NCI-H69 (cell line): ENCODE data around the gene PXMP2.
"Not testable (repeated sequence)": the region's sequence is repeated elsewhere in the genome, so short reads cannot be mapped to it uniquely, and the experiment has no call there.

Source experiments
- DNase-seq: peaks from one replicate; lab custom pipeline; 2025; lab: John Stamatoyannopoulos, UW

The PXMP2 gene

DNA sequence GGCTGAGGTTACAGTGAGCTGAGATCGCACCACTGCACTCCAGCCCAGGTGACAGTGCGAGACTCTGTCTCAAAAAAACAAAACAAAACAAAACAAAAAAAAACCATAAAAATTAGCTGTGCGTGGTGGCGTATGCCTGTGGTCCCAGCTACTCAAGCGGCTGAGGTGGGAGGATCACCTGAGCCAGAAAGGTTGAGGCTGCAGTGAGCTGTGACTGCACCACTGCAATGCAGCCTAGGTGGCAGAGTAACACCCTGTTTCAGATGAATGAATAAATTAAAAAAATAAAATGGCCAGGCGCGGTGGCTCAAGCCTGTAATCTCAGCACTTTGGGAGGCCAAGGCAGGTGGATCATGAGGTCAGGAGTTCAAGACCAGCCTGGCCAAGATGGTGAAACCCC is 66.3 kb downstream of the PXMP2 start:
- DNase-seq, result not testable (repeated sequence)

DNA sequence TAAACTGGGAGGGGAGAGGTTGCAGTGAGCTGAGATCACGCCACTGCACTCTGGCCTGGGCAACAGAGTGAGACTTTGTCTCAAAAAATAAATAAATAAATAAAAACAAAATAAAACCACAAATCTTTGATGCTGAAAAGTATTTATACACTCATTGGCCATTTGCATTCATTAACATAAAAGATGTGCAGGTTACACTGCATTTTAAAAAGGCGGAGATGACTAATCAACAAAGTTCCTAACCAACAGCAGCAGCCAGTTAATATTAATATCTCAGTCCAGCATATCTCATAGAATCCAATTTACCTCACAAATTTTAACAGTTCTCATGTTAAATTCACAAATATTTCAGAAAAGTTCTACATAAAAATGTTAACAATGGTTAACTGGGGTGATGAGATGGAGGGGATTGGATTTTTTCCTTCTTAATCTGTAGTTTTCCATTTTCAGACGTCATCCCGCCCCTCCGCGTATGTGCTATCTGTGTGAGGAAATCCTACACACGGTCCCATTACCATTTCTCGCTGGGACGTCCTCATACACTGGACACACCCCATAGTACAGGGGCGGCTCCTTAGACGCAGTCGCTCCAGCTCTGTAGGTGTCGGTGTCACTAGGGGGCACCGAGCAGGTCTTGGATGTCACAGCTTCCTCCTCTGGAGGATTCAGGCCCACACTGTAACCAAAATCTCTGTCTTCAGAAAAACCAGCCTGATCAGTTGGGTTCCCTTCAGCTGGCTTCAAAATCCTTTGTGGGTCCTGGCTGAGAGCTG is 67.0 kb downstream of the PXMP2 start:
- DNase-seq, result no peak
